Liver (tissue), 9 donors: Measurements from ENCODE around the gene FADS1. TPM values are rescaled to one million over a fixed set of nuclear protein-coding genes. Genes with fewer than 3 reads are reported as not detected.

Source experiments
- DNase-seq: peaks from one replicate; pipeline ENCODE4 v3.0.0-alpha.2; 2017; ENCODE audit warnings: low spot score
- H3K27ac ChIP-seq, 2 donors: one replicate each; pipeline ENCODE4 v1.7.0; 2013; ENCODE audit warnings: inconsistent platforms in 2 of 2, low read length in 2 of 2, control low read depth in 1 of 2, low read depth in 1 of 2, mild to moderate bottlenecking in 1 of 2
- H3K27me3 ChIP-seq, 4 donors: one replicate each; pipeline versions ENCODE4 v1.6.1 to v1.7.0; 2013; ENCODE audit warnings: low read length in 3 of 4, inconsistent platforms in 1 of 4, mild to moderate bottlenecking in 1 of 4, moderate library complexity in 1 of 4; ENCODE audit not compliant: control insufficient read depth in 4 of 4, insufficient read depth in 4 of 4
- H3K36me3 ChIP-seq, 4 donors: one replicate each; pipeline versions ENCODE4 v1.6.1 to v1.7.0; 2013; ENCODE audit warnings: low read length in 3 of 4, mild to moderate bottlenecking in 3 of 4, low read depth in 1 of 4, moderate library complexity in 1 of 4; ENCODE audit not compliant: control insufficient read depth in 4 of 4, insufficient read depth in 3 of 4
- H3K4me1 ChIP-seq, 4 donors: one replicate each; pipeline versions ENCODE4 v1.6.1 to v1.7.0; 2013; ENCODE audit warnings: low read length in 3 of 4, mild to moderate bottlenecking in 3 of 4, moderate library complexity in 1 of 4; ENCODE audit not compliant: control insufficient read depth in 4 of 4, insufficient read depth in 4 of 4
- H3K4me3 ChIP-seq, 3 donors: one replicate each; pipeline versions ENCODE4 v1.6.1 to v1.7.0; 2013; ENCODE audit warnings: low read length in 3 of 3, control low read depth in 1 of 3, low read depth in 1 of 3, mild to moderate bottlenecking in 1 of 3
- H3K9ac ChIP-seq, 2 donors: one replicate each; pipeline ENCODE4 v1.7.0; 2013; ENCODE audit warnings: low read length in 2 of 2, mild to moderate bottlenecking in 2 of 2, moderate library complexity in 2 of 2, control low read depth in 1 of 2, low read depth in 1 of 2
- H3K9me3 ChIP-seq, 4 donors: one replicate each; pipeline versions ENCODE4 v1.6.1 to v1.7.0; 2013; ENCODE audit warnings: low read length in 3 of 4; ENCODE audit not compliant: control insufficient read depth in 4 of 4
- CTCF ChIP-seq: fragments of 150-350 bp; IDR thresholded peaks from 2 replicates; pipeline ENCODE4 v1.5.1; 2017; ENCODE audit warnings: improper control_type of control experiment, low read depth, low read length; ENCODE audit not compliant: missing input control
- FOXA1 ChIP-seq: IDR thresholded peaks from 2 replicates; pipeline ENCODE4 v1.6.1; 2016; ENCODE audit warnings: antibody characterized with exemption
- FOXA2 ChIP-seq: IDR thresholded peaks from 2 replicates; pipeline ENCODE4 v1.6.1; 2016; ENCODE audit warnings: antibody characterized with exemption
- GABPA ChIP-seq, 2 donors: IDR thresholded peaks in 1 of 2; conservative IDR thresholded peaks in 1 of 2; 2 replicates each; pipeline ENCODE4 v1.6.1; 2016; ENCODE audit warnings: antibody characterized with exemption in 2 of 2, mild to moderate bottlenecking in 1 of 2, moderate library complexity in 1 of 2
- HNF4A ChIP-seq, 2 donors: conservative IDR thresholded peaks; 2 replicates each; pipeline ENCODE4 v1.6.1; 2016; ENCODE audit warnings: antibody characterized with exemption in 2 of 2, mild to moderate bottlenecking in 2 of 2
- MAX ChIP-seq: IDR thresholded peaks from 2 replicates; pipeline ENCODE4 v1.6.1; 2016; ENCODE audit warnings: antibody characterized with exemption
- NR2F2 ChIP-seq: IDR thresholded peaks from 2 replicates; pipeline ENCODE4 v1.6.1; 2016; ENCODE audit warnings: antibody characterized with exemption
- RAD21 ChIP-seq, 2 donors: IDR thresholded peaks; 2 replicates each; pipeline ENCODE4 v1.6.1; 2016; ENCODE audit warnings: antibody characterized with exemption in 2 of 2, mild to moderate bottlenecking in 2 of 2
- REST ChIP-seq: IDR thresholded peaks from 2 replicates; pipeline ENCODE4 v1.6.1; 2016; ENCODE audit warnings: antibody characterized with exemption, mild to moderate bottlenecking
- RXRA ChIP-seq, 2 donors: IDR thresholded peaks; 2 replicates each; pipeline ENCODE4 v1.6.1; 2017 to 2018; ENCODE audit warnings: antibody characterized with exemption in 2 of 2, mild to moderate bottlenecking in 1 of 2
- SP1 ChIP-seq: IDR thresholded peaks from 2 replicates; pipeline ENCODE4 v1.6.1; 2018; ENCODE audit warnings: antibody characterized with exemption, mild to moderate bottlenecking
- TAF1 ChIP-seq: conservative IDR thresholded peaks from 2 replicates; pipeline ENCODE4 v1.6.1; 2016; ENCODE audit warnings: antibody characterized with exemption, mild to moderate bottlenecking
- YY1 ChIP-seq: IDR thresholded peaks from 2 replicates; pipeline ENCODE4 v1.6.1; 2016; ENCODE audit warnings: antibody characterized with exemption, mild to moderate bottlenecking
- ZBTB33 ChIP-seq: IDR thresholded peaks from 2 replicates; pipeline ENCODE4 v1.6.1; 2016; ENCODE audit warnings: antibody characterized with exemption
- WGBS: extraction: QIAGEN DNeasy Blood & Tissue Kit; methylation state at CpG from one replicate; pipeline ENCODE4 v1.1.7; 2013; 5-methylcytosine and 5-hydroxymethylcytosine counted together
- polyA plus RNA-seq, 2 donors: library from polyadenylated mRNA; stranded (reverse) in 1 of 2; unstranded in 1 of 2; fragments of 200-250 nt in 1 of 2; fragments of >200 nt in 1 of 2; fragmentation: Nextera tagmentation in 1 of 2; extraction: Ambion mirVana in 1 of 2; gene quantifications; one replicate each; pipeline versions ENCODE4 v1.2.1 to v1.2.3, GENCODE V29; 2013 to 2015
- total RNA-seq, 2 donors: library from RNA; depleted of rRNA; stranded (reverse); fragments of >200 nt; gene quantifications; one replicate each; pipeline ENCODE4 v1.2.3, GENCODE V29; 2014
- donor health status: healthy.
- donor health status: healthy.
- donor health status: healthy.
- donor health status: healthy.
- donor health status: healthy.

The FADS1 gene
- total and polyA plus RNA-seq, 4 donors = 16.8 to 137 (median 58.7) TPM

GRCh38 chr11:61750631-61751273, 66.1 kb downstream of the FADS1 start:
- H3K27me3 ChIP-seq = no peaks in the 10 kb centered on the region
- TF ChIP-seq CTCF = no peak
- TF ChIP-seq YY1 = no peak
- no peak for TF ChIP-seq HNF4A (conservative IDR thresholded peaks at IDR 0.05)
- no peak for TF ChIP-seq REST
- no peak for TF ChIP-seq RAD21 (IDR thresholded peaks at IDR 0.05)
- TF ChIP-seq FOXA2 = no peak
- TF ChIP-seq GABPA (IDR thresholded peaks at IDR 0.05 in 1 of 2, conservative IDR thresholded peaks at IDR 0.05 in 1 of 2) = no peak
- no peak for TF ChIP-seq TAF1
- TF ChIP-seq SP1 = no peak
- TF ChIP-seq RXRA (IDR thresholded peaks at IDR 0.05) = no peak
- no peak for TF ChIP-seq FOXA1
- no peak for TF ChIP-seq ZBTB33
- TF ChIP-seq MAX = no peak
- no peak for TF ChIP-seq NR2F2
- no peak overlapping the region for H3K27ac ChIP-seq
- no peaks in the 10 kb centered on the region for H3K9me3 ChIP-seq
- no peaks in the 10 kb centered on the region for H3K36me3 ChIP-seq
- H3K4me3 ChIP-seq = no peak overlapping the region
- DNase-seq = no peak
- WGBS = 96% methylated on average over 5 of the region's 5 CpGs
- no peak overlapping the region for H3K9ac ChIP-seq
- peaks cover 0 to 29% (median 19%) of the 10 kb centered on the region in 4 donors for H3K4me1 ChIP-seq

Other genes starting within 250 kb of the FADS1 start
- 100 to 1,000 TPM in 1 of 2 donors, 1 to 10 TPM in 1; 2.1 to 114 TPM for gene SYT7, start 235.9 kb downstream of the FADS1 start, total RNA-seq
- gene SYT7, start 235.9 kb downstream of the FADS1 start, polyA plus RNA-seq = 10 to 100 TPM; 15.2 to 46.4 TPM
- gene DAGLA, start 136.6 kb downstream of the FADS1 start, total RNA-seq = under 1 TPM; 0.67 to 0.84 TPM
- under 1 TPM; 0.13 to 0.53 TPM for gene DAGLA, start 136.6 kb downstream of the FADS1 start, polyA plus RNA-seq
- gene MYRF, start 64.4 kb downstream of the FADS1 start, total RNA-seq = 1 to 10 TPM; 3.5 to 6.5 TPM
- gene MYRF, start 64.4 kb downstream of the FADS1 start, polyA plus RNA-seq = 1 to 10 TPM; 4.4 to 4.5 TPM
- 10 to 100 TPM; 31.0 to 77.8 TPM for gene TMEM258, start 24.4 kb downstream of the FADS1 start, total RNA-seq
- 100 to 1,000 TPM; 120 to 136 TPM for gene TMEM258, start 24.4 kb downstream of the FADS1 start, polyA plus RNA-seq
- gene FEN1, start 24.1 kb downstream of the FADS1 start, total RNA-seq = 10 to 100 TPM in 1 of 2 donors, 1 to 10 TPM in 1; 9.0 to 46.5 TPM
- gene FEN1, start 24.1 kb downstream of the FADS1 start, polyA plus RNA-seq = 10 to 100 TPM in 1 of 2 donors, 1 to 10 TPM in 1; 4.5 to 10.0 TPM
- gene FADS2, start 11.3 kb upstream of the FADS1 start, total RNA-seq = 100 to 1,000 TPM in 1 of 2 donors, 10 to 100 TPM in 1; 65.4 to 281 TPM
- gene FADS2, start 11.3 kb upstream of the FADS1 start, polyA plus RNA-seq = 100 to 1,000 TPM in 1 of 2 donors, 1 to 10 TPM in 1; 2.8 to 104 TPM
- 10 to 100 TPM in 1 of 2 donors, 1 to 10 TPM in 1; 8.3 to 13.6 TPM for gene FADS3, start 74.5 kb upstream of the FADS1 start, total RNA-seq
- 10 to 100 TPM in 1 of 2 donors, 1 to 10 TPM in 1; 8.9 to 11.7 TPM for gene FADS3, start 74.5 kb upstream of the FADS1 start, polyA plus RNA-seq
- 10 to 100 TPM in 1 of 2 donors, 1 to 10 TPM in 1; 5.0 to 41.6 TPM for gene RAB3IL1, start 100.6 kb upstream of the FADS1 start, total RNA-seq
- 1 to 10 TPM; 2.1 to 5.8 TPM for gene RAB3IL1, start 100.6 kb upstream of the FADS1 start, polyA plus RNA-seq
- gene BEST1, start 133.3 kb upstream of the FADS1 start, total RNA-seq = 1 to 10 TPM; 1.3 to 1.6 TPM
- under 1 TPM; 0.22 to 0.85 TPM for gene BEST1, start 133.3 kb upstream of the FADS1 start, polyA plus RNA-seq
- gene FTH1, start 150.6 kb upstream of the FADS1 start, total RNA-seq = 100 to 1,000 TPM; 592 to 949 TPM
- 1,000 to 10,000 TPM; 3,401 to 4,630 TPM for gene FTH1, start 150.6 kb upstream of the FADS1 start, polyA plus RNA-seq